NT2/D1 (cell line): ENCODE results near the gene SELENOI.

Source experiments
- SUZ12 ChIP-seq: IDR thresholded peaks from 2 replicates; pipeline ENCODE4 v1.6.1; 2011; ENCODE audit not compliant: insufficient read length, insufficient read depth; ENCODE audit errors: extremely low read depth
- YY1 ChIP-seq: IDR thresholded peaks from 2 replicates; pipeline ENCODE4 v1.6.1; 2011; ENCODE audit not compliant: insufficient read length, insufficient read depth

- TF ChIP-seq YY1 (no peak), SUZ12 (no peak)
These were observed 96.4 kb downstream of the SELENOI start for GRCh38 chr2:26442301-26442700.
